ENCODE results near the gene ZNF862. TPM values are rescaled to one million over a fixed set of nuclear protein-coding genes. Genes with fewer than 3 reads are reported as not detected.
"Not testable (repeated sequence)": the region's sequence is repeated elsewhere in the genome, so short reads cannot be mapped to it uniquely, and the experiment has no call there.

The ZNF862 gene
- total RNA-seq, 2 experiments from 2014 or later = 7.9 to 9.1 TPM

- H2AFZ ChIP-seq (ENCODE audit: low read length) = no peak overlapping the region
- no peaks in the 10 kb centered on the region for H3K4me1 ChIP-seq (ENCODE audit: insufficient read depth, low read length, poor library complexity, severe bottlenecking)
- H3K4me2 ChIP-seq (ENCODE audit: low read length) = no peak overlapping the region
- ChIA-PET POLR2A (interaction anchor here (0.6 kb wide), 1 partner anchor 201 kb away, joined by 5 read pairs; no protein-coding TSS in a partner anchor), CTCF (ENCODE audit: unreplicated experiment) (no interaction called here)
- H3K27ac ChIP-seq (ENCODE audit: low read depth, low read length, poor library complexity, severe bottlenecking) = no peak overlapping the region
- no peaks in the 10 kb centered on the region for H3K79me2 ChIP-seq (ENCODE audit: insufficient read depth, low read depth, low read length)
- no peak overlapping the region for H3K4me3 ChIP-seq (ENCODE audit: low read depth, low read length, poor library complexity, severe bottlenecking)
- no TSS peak for BruUV-seq (replicated peaks)
- H3K36me3 ChIP-seq (ENCODE audit: insufficient read depth, low read length) = no peaks in the 10 kb centered on the region
- TF ChIP-seq CTCF (conservative IDR thresholded peaks at IDR 0.05; ENCODE audit: low read length) (no peak), EZH2phosphoT487 (IDR thresholded peaks at IDR 0.05; ENCODE audit: borderline replicate concordance, low read depth, low read length) (no peak)
- H3K9me3 ChIP-seq (ENCODE audit: low read length) = no peaks in the 10 kb centered on the region
- H4K20me1 ChIP-seq (ENCODE audit: insufficient read depth, low read length) = no peaks in the 10 kb centered on the region
- H3K9me2 ChIP-seq (ENCODE audit: insufficient read depth, low read length) = no peaks in the 10 kb centered on the region
- intact Hi-C loops (cut with micrococcal nuclease; ENCODE audit: unreplicated experiment) = no loop called here
- no peak for DNase-seq (ENCODE audit: low spot score)
These were observed 10.8 kb upstream of the ZNF862 start for GRCh38 chr7:149827089-149827981.

DNA sequence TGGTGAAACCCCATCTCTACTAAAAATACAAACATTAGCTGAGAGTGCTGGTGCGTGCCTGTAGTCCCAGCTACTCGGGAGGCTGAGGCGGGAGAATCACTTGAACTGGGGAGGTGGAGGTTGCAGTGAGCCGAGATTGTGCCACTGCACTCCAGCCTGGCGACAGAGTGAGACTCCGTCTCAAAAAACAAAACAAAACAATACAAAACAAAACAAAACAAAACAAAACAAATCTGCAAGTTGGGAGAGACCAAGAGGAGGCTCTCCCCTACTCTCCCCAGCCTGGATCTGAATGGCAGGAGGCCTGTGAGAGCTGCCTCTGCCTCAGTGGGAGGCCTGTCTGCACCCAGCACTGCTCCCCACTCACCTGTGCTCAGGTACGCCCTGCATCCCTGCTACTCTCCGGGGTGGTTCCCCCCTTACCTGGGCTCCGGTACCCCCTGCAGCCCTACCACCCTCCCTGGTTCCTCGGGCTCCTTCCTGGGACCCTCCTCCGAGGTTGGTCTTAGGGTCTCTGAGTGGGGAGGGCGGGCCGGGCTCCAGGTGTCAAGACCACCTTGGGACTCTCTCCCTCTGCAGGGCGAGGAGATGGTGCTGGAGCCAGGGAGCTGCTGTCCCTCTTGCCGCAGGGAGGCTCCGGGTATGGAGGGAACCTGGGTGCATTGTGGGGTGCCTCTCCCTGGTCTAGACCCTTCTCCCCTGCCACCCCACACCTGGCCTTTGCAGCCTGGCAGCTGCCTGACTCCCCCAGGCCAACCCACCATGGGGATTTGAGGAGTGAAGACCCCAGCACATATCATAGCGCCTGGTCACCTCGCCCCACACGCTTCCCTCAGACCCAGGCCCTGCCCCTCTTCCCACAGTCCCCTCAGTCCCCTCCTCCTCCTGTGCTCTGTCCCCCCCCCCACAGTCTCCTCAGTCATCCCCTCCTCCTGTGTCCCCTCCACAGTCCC is 9.5 kb upstream of the ZNF862 start:
- POLR2A ChIA-PET = no interaction called here
- Histone ChIP-seq H4K20me1 (ENCODE audit: insufficient read depth, low read length) (no peaks in the 10 kb centered on the region), H3K79me2 (ENCODE audit: insufficient read depth, low read depth, low read length) (no peaks in the 10 kb centered on the region), H2AFZ (ENCODE audit: low read length) (no peak overlapping the region), H3K4me1 (ENCODE audit: insufficient read depth, low read length, poor library complexity, severe bottlenecking) (no peaks in the 10 kb centered on the region), H3K9me2 (ENCODE audit: insufficient read depth, low read length) (no peaks in the 10 kb centered on the region), H3K27ac (ENCODE audit: low read depth, low read length, poor library complexity, severe bottlenecking) (no peak overlapping the region), H3K4me2 (ENCODE audit: low read length) (no peak overlapping the region), H3K36me3 (ENCODE audit: insufficient read depth, low read length) (no peaks in the 10 kb centered on the region), H3K9me3 (ENCODE audit: low read length) (no peaks in the 10 kb centered on the region), H3K4me3 (ENCODE audit: low read depth, low read length, poor library complexity, severe bottlenecking) (no peak overlapping the region)
- no TSS peak for BruUV-seq (replicated peaks)
- intact Hi-C loops (cut with micrococcal nuclease; ENCODE audit: unreplicated experiment) = no loop called here
- CTCF ChIA-PET (ENCODE audit: unreplicated experiment) = no interaction called here
- DNase-seq (ENCODE audit: low spot score) = no peak
- TF ChIP-seq EZH2phosphoT487 (IDR thresholded peaks at IDR 0.05; ENCODE audit: borderline replicate concordance, low read depth, low read length) (no peak), CTCF (conservative IDR thresholded peaks at IDR 0.05; ENCODE audit: low read length) (no peak)

GRCh38 chr7:149830527-149830926 is 7.6 kb upstream of the ZNF862 start:
- H3K9me3 ChIP-seq (ENCODE audit: low read length); POLR2A ChIA-PET; H2AFZ ChIP-seq (ENCODE audit: low read length); BruUV-seq (replicated peaks); H3K27ac ChIP-seq (ENCODE audit: low read depth, low read length, poor library complexity, severe bottlenecking); H3K36me3 ChIP-seq (ENCODE audit: insufficient read depth, low read length); intact Hi-C loops (cut with micrococcal nuclease; ENCODE audit: unreplicated experiment); H3K9me2 ChIP-seq (ENCODE audit: insufficient read depth, low read length); H3K79me2 ChIP-seq (ENCODE audit: insufficient read depth, low read depth, low read length); DNase-seq (ENCODE audit: low spot score); CTCF ChIA-PET (ENCODE audit: unreplicated experiment); H3K4me2 ChIP-seq (ENCODE audit: low read length); H3K4me3 ChIP-seq (ENCODE audit: low read depth, low read length, poor library complexity, severe bottlenecking); H4K20me1 ChIP-seq (ENCODE audit: insufficient read depth, low read length); H3K4me1 ChIP-seq (ENCODE audit: insufficient read depth, low read length, poor library complexity, severe bottlenecking): not testable (repeated sequence)
